GM06990 (cell line): ENCODE results near the gene IFI27L1.

Experiments used
- DNase-seq: peaks from one replicate; pipeline ENCODE4 v3.0.0-alpha.2; 2011; ENCODE audit not compliant: insufficient read length; ENCODE audit errors: extremely low read depth
- H3K27me3 ChIP-seq: replicated peaks from 2 replicates; pipeline ENCODE4 v1.6.0; 2011; ENCODE audit warnings: low read length; ENCODE audit not compliant: control insufficient read depth, insufficient read depth
- H3K36me3 ChIP-seq: 2 replicates; pipeline ENCODE4 v1.5.1; 2011; ENCODE audit warnings: low read length; ENCODE audit not compliant: control insufficient read depth, insufficient read depth
- H3K4me3 ChIP-seq: replicated peaks from 2 replicates; pipeline ENCODE4 v1.5.1; 2011; ENCODE audit warnings: low read depth, mild to moderate bottlenecking, control low read depth, low read length
- TF ChIP-seq, protein P1 (sequence below): IDR thresholded peaks from 2 replicates; pipeline ENCODE4 v1.5.1; 2011; ENCODE audit warnings: low read length, control low read depth, mild to moderate bottlenecking, inconsistent platforms; ENCODE audit not compliant: insufficient read depth, poor library complexity, severe bottlenecking

IFI27L1 gene

DNA sequence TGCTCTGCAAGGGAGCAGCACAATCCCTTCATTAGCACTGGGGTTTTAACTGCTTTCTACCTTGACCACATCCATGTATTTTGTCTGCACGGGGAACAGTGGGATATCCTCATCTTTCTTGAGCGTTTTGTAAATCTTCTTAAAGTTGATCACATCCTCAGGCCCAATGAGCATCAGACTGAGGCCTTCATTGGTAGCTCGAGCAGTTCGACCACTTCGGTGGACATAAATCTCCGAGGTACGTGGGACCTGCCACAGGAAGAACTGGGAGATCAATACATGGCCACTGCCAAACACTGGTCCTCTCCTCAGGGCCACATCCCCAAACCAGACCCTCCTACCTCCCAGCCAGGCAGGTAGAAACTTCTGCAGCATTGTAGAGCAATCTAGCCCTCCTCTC lies 26.2 kb upstream of the IFI27L1 start:
- no peak for DNase-seq
- Histone ChIP-seq H3K27me3 (no peaks in the 10 kb centered on the region), H3K4me3 (no peak overlapping the region), H3K36me3 (peaks cover 31% of the 10 kb centered on the region)
- TF ChIP-seq, protein P1, sequence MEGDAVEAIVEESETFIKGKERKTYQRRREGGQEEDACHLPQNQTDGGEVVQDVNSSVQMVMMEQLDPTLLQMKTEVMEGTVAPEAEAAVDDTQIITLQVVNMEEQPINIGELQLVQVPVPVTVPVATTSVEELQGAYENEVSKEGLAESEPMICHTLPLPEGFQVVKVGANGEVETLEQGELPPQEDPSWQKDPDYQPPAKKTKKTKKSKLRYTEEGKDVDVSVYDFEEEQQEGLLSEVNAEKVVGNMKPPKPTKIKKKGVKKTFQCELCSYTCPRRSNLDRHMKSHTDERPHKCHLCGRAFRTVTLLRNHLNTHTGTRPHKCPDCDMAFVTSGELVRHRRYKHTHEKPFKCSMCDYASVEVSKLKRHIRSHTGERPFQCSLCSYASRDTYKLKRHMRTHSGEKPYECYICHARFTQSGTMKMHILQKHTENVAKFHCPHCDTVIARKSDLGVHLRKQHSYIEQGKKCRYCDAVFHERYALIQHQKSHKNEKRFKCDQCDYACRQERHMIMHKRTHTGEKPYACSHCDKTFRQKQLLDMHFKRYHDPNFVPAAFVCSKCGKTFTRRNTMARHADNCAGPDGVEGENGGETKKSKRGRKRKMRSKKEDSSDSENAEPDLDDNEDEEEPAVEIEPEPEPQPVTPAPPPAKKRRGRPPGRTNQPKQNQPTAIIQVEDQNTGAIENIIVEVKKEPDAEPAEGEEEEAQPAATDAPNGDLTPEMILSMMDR, result no peak

- H3K27me3 ChIP-seq, result no peaks in the 10 kb centered on the region
- TF ChIP-seq, protein P1, result no peak
- DNase-seq, result no peak
- H3K36me3 ChIP-seq, result peaks cover 33% of the 10 kb centered on the region
- no peak overlapping the region for H3K4me3 ChIP-seq
Observed at GRCh38 chr14:94056579-94057308, 24.4 kb upstream of the IFI27L1 start.

DNA sequence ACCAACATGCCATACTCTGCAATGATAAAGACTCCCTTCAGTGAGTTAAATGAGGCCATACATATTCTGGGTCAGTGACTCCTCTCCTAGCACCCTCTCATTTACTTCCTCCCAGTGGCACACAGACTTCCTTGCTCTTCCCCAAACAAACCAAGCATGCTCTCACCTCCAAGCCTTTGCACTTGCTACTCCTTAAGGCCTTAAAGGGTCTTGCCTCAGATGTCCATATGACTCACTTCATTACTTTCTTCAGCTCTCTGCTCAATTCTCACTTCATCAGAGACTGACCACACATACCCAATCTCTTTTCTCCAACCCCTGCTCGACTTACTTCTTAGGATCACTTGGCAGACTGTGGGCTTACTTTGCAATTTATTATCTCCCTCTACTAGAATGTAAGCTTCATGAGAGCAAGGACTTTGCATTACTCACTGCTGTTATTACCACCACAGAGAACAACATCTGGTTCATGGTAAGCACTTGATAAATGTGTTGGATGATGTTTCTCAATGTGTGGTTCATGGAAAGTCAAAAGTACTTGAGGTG lies 22.9 kb upstream of the IFI27L1 start:
- DNase-seq, result no peak
- TF ChIP-seq, protein P1, result no peak
- H3K4me3 ChIP-seq, result no peak overlapping the region
- no peaks in the 10 kb centered on the region for H3K27me3 ChIP-seq
- H3K36me3 ChIP-seq, result peaks cover 30% of the 10 kb centered on the region

GRCh38 chr14:94058674-94059138 lies 22.4 kb upstream of the IFI27L1 start:
- Histone ChIP-seq H3K36me3 (peaks cover 30% of the 10 kb centered on the region), H3K4me3 (no peak overlapping the region), H3K27me3 (no peaks in the 10 kb centered on the region)
- TF ChIP-seq, protein P1, result no peak
- no peak for DNase-seq

DNA sequence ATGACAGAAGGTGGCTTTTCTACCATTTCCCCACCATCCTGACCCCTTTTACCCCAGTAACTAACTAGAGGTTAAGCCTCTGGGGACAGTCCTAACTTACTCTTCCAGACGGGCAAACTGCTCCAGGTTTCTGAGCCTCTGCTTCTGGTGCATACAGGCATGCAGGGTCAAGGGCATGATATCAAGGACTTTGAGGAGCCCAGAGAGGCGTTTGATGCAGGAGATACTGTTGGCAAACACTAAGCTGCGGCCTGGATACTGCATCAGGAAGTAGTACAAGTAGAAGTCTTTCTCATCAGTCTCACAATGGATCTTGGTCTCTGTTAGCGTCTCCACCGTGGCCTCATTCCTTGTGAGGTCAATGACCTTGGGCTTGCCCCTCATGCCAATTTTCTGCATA lies 21.1 kb upstream of the IFI27L1 start:
- no peaks in the 10 kb centered on the region for H3K27me3 ChIP-seq
- H3K36me3 ChIP-seq, result peaks cover 23% of the 10 kb centered on the region
- DNase-seq, result no peak
- TF ChIP-seq, protein P1, result no peak
- H3K4me3 ChIP-seq, result no peak overlapping the region
